Glomerular visceral epithelial cell (primary cell): ENCODE measurements around the gene BCLAF3.
A peak's percentile ranks its signal among the peaks of the same experiment; 100 is the strongest.

ENCODE experiments used
- DNase-seq: peaks from one replicate; pipeline ENCODE4 v3.0.0-alpha.2; 2016; ENCODE audit errors: extremely low spot score

The BCLAF3 gene

GRCh38 chrX:19966056-19966455, 24.8 kb downstream of the BCLAF3 start:
- no peak for DNase-seq

GRCh38 chrX:19964017-19964710, 26.7 kb downstream of the BCLAF3 start:
- peak; percentile 3 for DNase-seq

GRCh38 chrX:19960913-19961312, 29.9 kb downstream of the BCLAF3 start:
- no peak for DNase-seq

- no peak for DNase-seq
Observed at GRCh38 chrX:19958552-19959486, 32.0 kb downstream of the BCLAF3 start.

- no peak for DNase-seq
Observed at GRCh38 chrX:19956923-19957322, 33.9 kb downstream of the BCLAF3 start.

GRCh38 chrX:19956306-19956705, 34.6 kb downstream of the BCLAF3 start:
- no peak for DNase-seq

GRCh38 chrX:19955306-19955705, 35.6 kb downstream of the BCLAF3 start:
- DNase-seq: no peak

GRCh38 chrX:19954335-19955096, 36.3 kb downstream of the BCLAF3 start:
- DNase-seq: no peak

- DNase-seq: no peak
Observed at GRCh38 chrX:19953145-19953544, 37.7 kb downstream of the BCLAF3 start.

- DNase-seq: no peak
Observed at GRCh38 chrX:19949340-19949739, 41.5 kb downstream of the BCLAF3 start.

GRCh38 chrX:19947612-19948011, 43.2 kb downstream of the BCLAF3 start:
- DNase-seq: no peak
